C4-2B (cell line): ENCODE results near the gene CCDC148.

ENCODE experiments used
- H3K27ac ChIP-seq: fragments of 450-650 bp; 2 replicates; pipeline ENCODE4 v1.5.1; 2017
- ZFX ChIP-seq: fragments of 450-650 bp; IDR thresholded peaks from 2 replicates; pipeline ENCODE4 v1.6.1; 2017
- TF ChIP-seq, protein P1 (sequence below): fragments of 450-650 bp; conservative IDR thresholded peaks from 2 replicates; pipeline ENCODE4 v1.5.1; 2017; ENCODE audit warnings: mild to moderate bottlenecking

CCDC148 gene

DNA sequence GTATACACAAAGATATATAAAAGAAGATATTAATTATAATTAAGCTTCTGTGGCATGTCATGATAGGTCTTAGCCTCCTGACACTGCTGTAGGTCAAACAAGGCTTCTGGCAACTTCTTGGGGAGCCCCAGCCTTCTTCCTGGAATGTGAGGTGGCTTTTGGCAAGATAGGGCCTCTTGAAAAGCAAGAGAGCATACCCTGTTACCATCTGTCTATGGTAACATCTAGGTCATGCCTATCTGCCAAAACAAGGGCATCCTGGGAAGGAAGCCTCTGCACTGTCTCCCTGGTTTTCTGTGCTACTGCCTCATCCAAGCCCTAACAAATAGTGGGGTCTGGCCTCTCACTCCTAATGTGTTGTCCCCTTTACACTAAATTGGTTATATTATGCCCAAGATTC, 70.9 kb downstream of the CCDC148 start:
- no peak overlapping the region for H3K27ac ChIP-seq
- no peak for TF ChIP-seq ZFX
- TF ChIP-seq, protein P1, sequence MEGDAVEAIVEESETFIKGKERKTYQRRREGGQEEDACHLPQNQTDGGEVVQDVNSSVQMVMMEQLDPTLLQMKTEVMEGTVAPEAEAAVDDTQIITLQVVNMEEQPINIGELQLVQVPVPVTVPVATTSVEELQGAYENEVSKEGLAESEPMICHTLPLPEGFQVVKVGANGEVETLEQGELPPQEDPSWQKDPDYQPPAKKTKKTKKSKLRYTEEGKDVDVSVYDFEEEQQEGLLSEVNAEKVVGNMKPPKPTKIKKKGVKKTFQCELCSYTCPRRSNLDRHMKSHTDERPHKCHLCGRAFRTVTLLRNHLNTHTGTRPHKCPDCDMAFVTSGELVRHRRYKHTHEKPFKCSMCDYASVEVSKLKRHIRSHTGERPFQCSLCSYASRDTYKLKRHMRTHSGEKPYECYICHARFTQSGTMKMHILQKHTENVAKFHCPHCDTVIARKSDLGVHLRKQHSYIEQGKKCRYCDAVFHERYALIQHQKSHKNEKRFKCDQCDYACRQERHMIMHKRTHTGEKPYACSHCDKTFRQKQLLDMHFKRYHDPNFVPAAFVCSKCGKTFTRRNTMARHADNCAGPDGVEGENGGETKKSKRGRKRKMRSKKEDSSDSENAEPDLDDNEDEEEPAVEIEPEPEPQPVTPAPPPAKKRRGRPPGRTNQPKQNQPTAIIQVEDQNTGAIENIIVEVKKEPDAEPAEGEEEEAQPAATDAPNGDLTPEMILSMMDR = no peak

DNA sequence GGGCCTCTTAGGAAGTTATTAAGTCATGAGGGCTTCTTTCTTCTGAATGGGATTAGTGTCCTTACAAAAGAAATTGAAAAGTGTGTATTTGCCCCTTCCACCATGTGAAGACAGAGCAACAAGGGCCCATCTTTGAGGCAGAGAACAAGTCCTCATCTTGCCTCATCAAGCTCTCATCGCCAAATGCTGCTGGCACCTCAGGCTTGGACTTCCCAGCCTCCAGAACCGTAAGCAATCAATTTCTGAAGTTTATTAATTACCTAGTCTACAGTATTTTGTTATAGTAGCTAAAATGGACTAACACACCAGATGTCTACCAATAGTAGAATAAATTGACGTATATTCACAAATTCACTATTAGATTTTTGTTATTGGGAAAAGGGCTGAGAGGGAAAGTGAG, 74.6 kb downstream of the CCDC148 start:
- TF ChIP-seq ZFX = no peak
- TF ChIP-seq, protein P1 = no peak
- H3K27ac ChIP-seq = no peak overlapping the region

DNA sequence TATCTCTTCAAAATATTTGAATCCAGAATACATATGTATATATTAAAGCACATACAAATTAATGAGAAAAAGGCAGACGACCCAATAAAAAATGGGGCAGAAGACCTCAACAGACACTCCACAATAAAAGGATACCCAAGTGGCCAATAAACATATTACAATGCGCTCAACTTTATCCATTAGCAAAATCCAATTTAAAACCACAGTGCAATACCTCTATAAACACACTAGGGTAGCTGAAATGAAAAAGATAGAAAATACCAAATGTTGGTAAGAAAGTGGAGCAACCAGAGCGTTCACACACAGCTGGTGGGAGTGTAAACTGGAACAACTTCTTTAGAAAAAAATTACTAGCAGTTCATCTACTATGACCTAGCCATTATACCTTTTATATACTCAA, 75.3 kb downstream of the CCDC148 start:
- no peak overlapping the region for H3K27ac ChIP-seq

DNA sequence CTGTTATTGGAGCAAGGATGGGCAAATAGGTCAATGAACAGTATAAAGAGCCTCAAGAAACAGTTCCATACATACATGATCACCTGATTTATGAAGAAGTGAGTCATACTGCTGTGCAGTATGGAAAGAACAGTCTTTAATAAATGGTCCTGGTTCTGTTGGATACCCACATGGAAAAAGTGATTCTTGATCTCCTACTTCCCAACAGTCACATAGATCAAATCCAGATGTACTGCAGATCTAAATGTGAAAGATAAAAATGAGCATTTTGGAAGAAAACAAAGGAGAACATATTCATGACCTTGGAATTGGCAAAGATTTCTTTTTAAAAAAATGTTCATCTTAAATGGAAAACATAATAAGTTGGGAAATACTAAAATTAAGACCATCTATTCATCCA, 75.8 kb downstream of the CCDC148 start:
- H3K27ac ChIP-seq = no peak overlapping the region
- TF ChIP-seq ZFX = no peak
- TF ChIP-seq, protein P1 = no peak

More for the DNA sequence above, 75.3 kb downstream of the CCDC148 start:
- TF ChIP-seq, protein P1 = no peak; the same call in 1 of the 2 replicates
- TF ChIP-seq ZFX = no peak

DNA sequence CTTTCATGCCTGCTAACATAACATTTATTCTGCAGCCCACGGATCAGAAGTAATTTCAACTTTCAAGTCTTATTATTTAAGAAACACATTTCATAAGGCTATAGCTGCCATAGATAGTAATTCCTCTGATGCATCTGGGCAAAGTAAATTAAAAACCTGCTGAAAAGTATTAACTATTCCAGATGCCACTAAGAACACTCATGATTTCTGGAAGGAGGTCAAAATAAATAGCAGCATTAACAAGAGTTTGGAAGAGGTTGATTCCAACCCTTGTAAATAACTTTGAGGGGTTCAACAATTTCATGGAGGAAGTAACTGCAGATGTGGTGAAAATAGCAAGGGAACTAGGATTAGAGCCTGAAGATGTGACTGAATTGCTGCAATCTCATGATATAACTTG, 77.6 kb downstream of the CCDC148 start:
- TF ChIP-seq, protein P1 = no peak
- TF ChIP-seq ZFX = no peak
- H3K27ac ChIP-seq = no peak overlapping the region

DNA sequence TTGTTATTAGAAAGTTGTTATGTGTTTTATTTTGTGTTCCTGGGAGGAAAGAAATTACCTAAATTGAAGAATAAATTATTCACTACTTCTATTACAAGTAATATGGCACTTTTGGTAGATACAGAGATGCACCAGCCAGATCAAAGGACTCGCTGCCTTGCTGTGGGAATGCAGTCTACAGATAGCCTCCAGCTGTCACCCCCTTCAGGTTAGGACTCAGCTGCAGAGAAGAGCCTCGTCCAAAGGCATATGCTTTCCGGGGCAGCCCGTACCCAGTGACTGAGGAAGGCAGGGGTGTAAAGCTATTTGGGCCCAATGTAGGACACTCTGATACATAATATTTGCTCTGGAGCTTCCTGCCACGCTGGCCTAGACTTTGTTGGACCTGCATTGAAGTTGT, 90.2 kb downstream of the CCDC148 start:
- no peak overlapping the region for H3K27ac ChIP-seq
- no peak for TF ChIP-seq ZFX
- TF ChIP-seq, protein P1 = no peak

DNA sequence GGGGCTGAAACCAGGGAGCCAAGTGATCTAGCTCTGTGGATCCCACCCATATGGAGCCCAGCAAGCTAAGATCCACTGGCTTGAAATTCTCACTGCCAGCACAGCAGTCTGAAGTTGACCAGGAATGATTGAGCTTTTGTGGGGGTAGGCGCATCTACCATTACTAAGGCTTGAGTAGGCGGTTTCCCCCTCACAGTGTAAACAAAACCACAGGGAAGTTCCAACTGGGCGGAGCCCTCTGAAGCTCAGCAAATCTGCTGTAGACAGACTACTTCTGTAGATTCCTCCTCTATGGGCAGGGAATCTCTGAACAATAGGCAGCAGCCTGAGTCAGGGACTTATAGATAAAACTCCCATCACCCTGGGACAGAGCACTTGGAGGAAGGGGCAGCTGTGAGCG, 96.7 kb downstream of the CCDC148 start:
- TF ChIP-seq ZFX = no peak
- TF ChIP-seq, protein P1 = no peak
- peak overlapping the region; percentile 59 for H3K27ac ChIP-seq
